ENCODE results near the gene PIGBOS1. TPM values are rescaled to one million over a fixed set of nuclear protein-coding genes. Genes with fewer than 3 reads are reported as not detected.

The PIGBOS1 gene
- polyA plus RNA-seq, 1 of the 3 experiments (the other 2 are of a cell fraction), result 18.2 TPM

GRCh38 chr15:55349282-55349681, 30.4 kb upstream of the PIGBOS1 start (continued):
- TF ChIP-seq MXI1 (IDR thresholded peaks at IDR 0.05; ENCODE audit: low read depth, low read length), result no peak
- TF ChIP-seq SIN3A (IDR thresholded peaks at IDR 0.05; ENCODE audit: borderline replicate concordance, low read depth, low read length), result no peak
- TF ChIP-seq YY1 (IDR thresholded peaks at IDR 0.05; ENCODE audit: low read depth), result no peak
- TF ChIP-seq FOSL2 (IDR thresholded peaks at IDR 0.05; ENCODE audit: borderline replicate concordance, low read depth), result no peak

- ChIA-PET POLR2A (no interaction called here), CTCF (no interaction called here)
- DNase-seq, result no peak
- no peak overlapping the region for H3K9ac ChIP-seq
- TF ChIP-seq SMC3 (IDR thresholded peaks at IDR 0.05; ENCODE audit: low read depth, low read length), result no peak
- TF ChIP-seq FOXM1 (IDR thresholded peaks at IDR 0.05; ENCODE audit: low read depth), result no peak
- TF ChIP-seq ZBTB33 (IDR thresholded peaks at IDR 0.05; ENCODE audit: borderline replicate concordance, low read depth), result no peak
- TF ChIP-seq, protein P1, sequence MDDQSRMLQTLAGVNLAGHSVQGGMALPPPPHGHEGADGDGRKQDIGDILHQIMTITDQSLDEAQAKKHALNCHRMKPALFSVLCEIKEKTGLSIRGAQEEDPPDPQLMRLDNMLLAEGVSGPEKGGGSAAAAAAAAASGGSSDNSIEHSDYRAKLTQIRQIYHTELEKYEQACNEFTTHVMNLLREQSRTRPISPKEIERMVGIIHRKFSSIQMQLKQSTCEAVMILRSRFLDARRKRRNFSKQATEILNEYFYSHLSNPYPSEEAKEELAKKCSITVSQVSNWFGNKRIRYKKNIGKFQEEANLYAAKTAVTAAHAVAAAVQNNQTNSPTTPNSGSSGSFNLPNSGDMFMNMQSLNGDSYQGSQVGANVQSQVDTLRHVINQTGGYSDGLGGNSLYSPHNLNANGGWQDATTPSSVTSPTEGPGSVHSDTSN (IDR thresholded peaks at IDR 0.05), result no peak
- TF ChIP-seq JUND (IDR thresholded peaks at IDR 0.05), result no peak
- TF ChIP-seq USF2 (IDR thresholded peaks at IDR 0.05; ENCODE audit: borderline replicate concordance, low read depth, low read length), result no peak
- no peak for TF ChIP-seq MEF2A (IDR thresholded peaks at IDR 0.05; ENCODE audit: borderline replicate concordance, low read depth)
- TF ChIP-seq EP300 (IDR thresholded peaks at IDR 0.05; ENCODE audit: borderline replicate concordance in 1 of 2, low read depth in 1 of 2, low read length in 1 of 2), result no peak
- TF ChIP-seq MXI1 (IDR thresholded peaks at IDR 0.05; ENCODE audit: low read depth, low read length), result no peak
- TF ChIP-seq CHD2 (IDR thresholded peaks at IDR 0.05; ENCODE audit: low read length, partially characterized antibody), result no peak
- no peak for TF ChIP-seq FOSL2 (IDR thresholded peaks at IDR 0.05; ENCODE audit: borderline replicate concordance, low read depth)
- TF ChIP-seq IRF3 (IDR thresholded peaks at IDR 0.05; ENCODE audit: low read depth, low read length), result no peak
- no peak for TF ChIP-seq NFIC (IDR thresholded peaks at IDR 0.05; ENCODE audit: borderline replicate concordance)
- no peak for TF ChIP-seq YY1 (IDR thresholded peaks at IDR 0.05; ENCODE audit: low read depth)
- no peak for TF ChIP-seq TEAD4 (IDR thresholded peaks at IDR 0.05; ENCODE audit: borderline replicate concordance, insufficient read depth)
- no peak for TF ChIP-seq EZH2phosphoT487 (IDR thresholded peaks at IDR 0.05; ENCODE audit: borderline replicate concordance, low read depth)
- TF ChIP-seq POLR2AphosphoS5 (IDR thresholded peaks at IDR 0.05; ENCODE audit: low read depth, low read length), result no peak
- TF ChIP-seq CTCF (IDR thresholded peaks at IDR 0.05), result no peak
- H3K79me2 ChIP-seq (ENCODE audit: insufficient read depth), result no peaks in the 10 kb centered on the region
- no peak overlapping the region for H3K27ac ChIP-seq (ENCODE audit: low read depth in 2 of 2, low read length in 1 of 2)
- peaks cover 0 to 21% of the 10 kb centered on the region in 2 experiments for H3K36me3 ChIP-seq (replicated peaks in 1 of 2; ENCODE audit: control insufficient read depth in 1 of 2, insufficient read depth in 2 of 2, low read length in 1 of 2)
- H4K20me1 ChIP-seq (ENCODE audit: insufficient read depth), result no peaks in the 10 kb centered on the region
- H3K4me3 ChIP-seq (ENCODE audit: low read depth in 2 of 2, low read length in 1 of 2), result no peak overlapping the region
- no peaks in the 10 kb centered on the region for H3K9me2 ChIP-seq
- no peaks in the 10 kb centered on the region for H3K27me3 ChIP-seq (ENCODE audit: insufficient read depth)
- H3K4me2 ChIP-seq, result no peak overlapping the region
- WGBS (ENCODE audit: low lambda C conversion rate), result 87% methylated on average over 4 of the region's 4 CpGs
- peaks cover 9 to 10% of the 10 kb centered on the region in 2 experiments; a peak in 3 of 4 replicates for H3K4me1 ChIP-seq (ENCODE audit: control insufficient read depth in 1 of 2, insufficient read depth in 2 of 2, low read depth in 1 of 2, low read length in 1 of 2)
- peaks cover 4% of the 10 kb centered on the region for H3F3A ChIP-seq (replicated peaks; ENCODE audit: insufficient read depth)
- no peak overlapping the region for H2AFZ ChIP-seq (ENCODE audit: low read depth)
- no peaks in the 10 kb centered on the region for H3K9me3 ChIP-seq
Observed at GRCh38 chr15:55348281-55348778, 29.4 kb upstream of the PIGBOS1 start.
